Transverse colon (tissue), 4 donors: ENCODE results near the gene RIIAD1. TPM values are rescaled to one million over a fixed set of nuclear protein-coding genes. Genes with fewer than 3 reads are reported as not detected.
A peak's percentile ranks its signal among the peaks of the same experiment; 100 is the strongest.

ENCODE experiments used
- DNase-seq: peaks from one replicate; pipeline ENCODE4 v3.0.0-alpha.2; 2019
- H3K27ac ChIP-seq, 4 donors: fragments of 200-600 bp; sonication (generic); 2 replicates each; pipeline ENCODE4 v1.5.1; 2016 to 2018; ENCODE audit warnings: inconsistent platforms in 4 of 4
- H3K27me3 ChIP-seq: fragments of 200-600 bp; sonication (generic); 2 replicates; pipeline ENCODE4 v1.5.1; 2017; ENCODE audit warnings: inconsistent platforms
- H3K36me3 ChIP-seq, 4 donors: fragments of 200-600 bp; sonication (generic); 2 replicates each; pipeline ENCODE4 v1.5.1; 2017 to 2019; ENCODE audit warnings: inconsistent platforms in 4 of 4
- H3K4me1 ChIP-seq, 4 donors: fragments of 200-600 bp; sonication (generic); 2 replicates each; pipeline ENCODE4 v1.5.1; 2017 to 2020; ENCODE audit warnings: inconsistent platforms in 4 of 4
- H3K4me3 ChIP-seq, 4 donors: fragments of 200-600 bp; sonication (generic); 1 replicate in 1 of 4; 2 replicates in 3 of 4; pipeline versions ENCODE4 v1.5.1 to v1.6.1; 2017 to 2019; ENCODE audit warnings: inconsistent platforms in 4 of 4
- H3K9me3 ChIP-seq, 2 donors: fragments of 200-600 bp; sonication (generic); 2 replicates each; pipeline ENCODE4 v1.5.1; 2017 to 2019; ENCODE audit warnings: inconsistent platforms in 2 of 2
- CTCF ChIP-seq, 5 experiments: fragments of 200-600 bp in 3 of 5; fragments of 450-650 bp in 2 of 5; sonication (generic) in 3 of 5; IDR thresholded peaks; 1 replicate in 2 of 5; 2 replicates in 3 of 5; pipeline ENCODE4 v1.5.1; 2016 to 2017; ENCODE audit warnings: antibody characterized with exemption in 5 of 5, inconsistent platforms in 3 of 5, mild to moderate bottlenecking in 2 of 5, moderate library complexity in 1 of 5
- EP300 ChIP-seq: sonication (generic); formaldehyde crosslinking; IDR thresholded peaks from one replicate; pipeline ENCODE4 v1.6.1; 2017; ENCODE audit warnings: antibody characterized with exemption, low read depth
- POLR2A ChIP-seq: fragments of 450-650 bp; IDR thresholded peaks from one replicate; pipeline ENCODE4 v1.6.1; 2016; ENCODE audit warnings: antibody characterized with exemption, mild to moderate bottlenecking, moderate library complexity
- POLR2AphosphoS5 ChIP-seq, 3 donors: sonication (generic); formaldehyde crosslinking; IDR thresholded peaks; one replicate each; pipeline ENCODE4 v1.6.1; 2016; ENCODE audit warnings: antibody characterized with exemption in 3 of 3
- whole genome bisulfite sequencing, 2 donors: methylation state at CpG; one replicate each; pipeline ENCODE4 v1.1.5; 2018; ENCODE audit warnings: low coverage in 1 of 2; 5-methylcytosine and 5-hydroxymethylcytosine counted together
- in situ Hi-C, 4 donors: fragments of 200-750 bp; cut with MboI; loops; one replicate each; pipeline versions ENCODE4 v1.15.0 to v1.15.1; 2017; ENCODE audit warnings: low sequenced_read_pairs in 3 of 4, low pct_ligation_motif_present in 1 of 4, low pct_unique_long_range_greater_than_20kb in 1 of 4
- intact Hi-C: fragments of 100-400 bp; cut with DNase I; formaldehyde crosslinking; loops from one replicate; pipeline ENCODE4 v1.15.1; 2023; ENCODE audit warnings: low total_unique reads
- total RNA-seq, 4 donors: library from RNA; depleted of rRNA; stranded (reverse); fragments of >200 nt; gene quantifications; one replicate each; pipeline ENCODE4 v1.1.0, GENCODE V29; 2016

Gene RIIAD1
- total RNA-seq, 4 donors from 2014 or later, result not detected

GRCh38 chr1:151718666-151719065 is 2.7 kb upstream of the RIIAD1 start:
- Histone ChIP-seq H3K36me3 (no peaks in the 10 kb centered on the region), H3K27me3 (peaks cover 19% of the 10 kb centered on the region), H3K9me3 (no peaks in the 10 kb centered on the region), H3K4me3 (no peak overlapping the region), H3K4me1 (peaks cover 5 to 42% (median 26%) of the 10 kb centered on the region in 4 donors), H3K27ac (no peak overlapping the region)
- in situ Hi-C loops, result no loop called here
- DNase-seq, result no peak
- intact Hi-C loops, result no loop called here
- TF ChIP-seq POLR2AphosphoS5 (IDR thresholded peaks at IDR 0.05) (no peak), EP300 (no peak), CTCF (IDR thresholded peaks at IDR 0.05) (no peak), POLR2A (no peak)
- WGBS, 2 donors, result 90% methylated on average over 4 of the region's 4 CpGs; no CpG with 5 or more reads in 1 of the 2 donors

DNA sequence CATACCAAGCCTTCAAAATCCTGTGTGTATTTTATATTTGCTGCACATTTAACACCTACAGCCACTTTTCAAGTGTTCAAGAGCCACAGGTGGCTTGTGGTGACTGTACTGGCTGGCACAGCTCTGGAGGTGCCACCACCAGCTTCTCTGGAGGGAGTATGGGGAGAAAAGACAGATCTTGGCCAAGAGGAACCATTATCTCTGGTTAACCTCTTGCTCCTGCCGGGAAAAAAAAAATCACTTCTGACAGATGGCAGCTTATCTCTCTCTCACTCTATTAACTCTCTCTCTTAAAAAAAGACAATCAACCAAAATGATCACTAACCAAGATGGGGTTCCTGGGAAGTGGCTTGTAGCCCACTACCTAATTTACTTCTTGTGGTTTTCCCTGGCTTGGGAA is 1.2 kb upstream of the RIIAD1 start:
- whole genome bisulfite sequencing, 2 donors, result 32 to 55% methylated on average over 1 of the region's 1 CpG
- H3K4me3 ChIP-seq, result peak overlapping the region in 3 of 4 donors; percentile 37 to 59 (median 39)
- TF ChIP-seq POLR2A, result no peak
- peak overlapping the region; percentile 72 to 83 (median 77) for H3K27ac ChIP-seq
- H3K27me3 ChIP-seq, result peaks cover 19% of the 10 kb centered on the region
- peaks cover 5 to 49% (median 26%) of the 10 kb centered on the region in 4 donors for H3K4me1 ChIP-seq
- no peaks in the 10 kb centered on the region for H3K36me3 ChIP-seq
- no peak for DNase-seq
- in situ Hi-C loops, result no loop called here
- no peaks in the 10 kb centered on the region for H3K9me3 ChIP-seq
- intact Hi-C loops, result no loop called here

GRCh38 chr1:151720554-151720953 is 768 bp upstream of the RIIAD1 start:
- Histone ChIP-seq H3K27me3 (peaks cover 19% of the 10 kb centered on the region), H3K4me1 (peaks cover 5 to 49% (median 26%) of the 10 kb centered on the region in 4 donors), H3K36me3 (no peaks in the 10 kb centered on the region), H3K27ac (peak overlapping the region; percentile 72 to 83 (median 77)), H3K4me3 (peak overlapping the region in 3 of 4 donors; percentile 37 to 59 (median 39)), H3K9me3 (no peaks in the 10 kb centered on the region)
- intact Hi-C loops (no loop called here), in situ Hi-C loops (no loop called here)
- DNase-seq, result no peak
- WGBS, 2 donors, result 0 to 15% methylated on average over 2 to 5 of the region's 5 CpGs
- no peak for TF ChIP-seq CTCF (IDR thresholded peaks at IDR 0.05)
- no peak for TF ChIP-seq EP300
- TF ChIP-seq POLR2A, result no peak
- no peak for TF ChIP-seq POLR2AphosphoS5 (IDR thresholded peaks at IDR 0.05)

- Histone ChIP-seq H3K36me3 (no peaks in the 10 kb centered on the region), H3K4me3 (peak overlapping the region in 3 of 4 donors; percentile 37 to 59 (median 39)), H3K4me1 (peaks cover 5 to 55% (median 31%) of the 10 kb centered on the region in 4 donors), H3K27me3 (peaks cover 8% of the 10 kb centered on the region), H3K9me3 (no peaks in the 10 kb centered on the region), H3K27ac (peak overlapping the region; percentile 72 to 83 (median 77))
- TF ChIP-seq EP300 (no peak), POLR2AphosphoS5 (IDR thresholded peaks at IDR 0.05) (no peak), POLR2A (no peak), CTCF (IDR thresholded peaks at IDR 0.05) (no peak)
- in situ Hi-C loops (no loop called here), intact Hi-C loops (no loop called here)
- no peak for DNase-seq
- 55 to 70% methylated on average over 2 to 17 of the region's 17 CpGs for WGBS, 2 donors
Measured at GRCh38 chr1:151721788-151722510, 627 bp downstream of the RIIAD1 start.
